Eye (tissue), 1 donor: ENCODE data around the gene BMPR1B.
"Not testable (repeated sequence)": the region's sequence is repeated elsewhere in the genome, so short reads cannot be mapped to it uniquely, and the experiment has no call there.

ENCODE experiments used
- DNase-seq: peaks from one replicate; pipeline ENCODE4 v3.0.0-alpha.2; 2015

Gene BMPR1B

DNA sequence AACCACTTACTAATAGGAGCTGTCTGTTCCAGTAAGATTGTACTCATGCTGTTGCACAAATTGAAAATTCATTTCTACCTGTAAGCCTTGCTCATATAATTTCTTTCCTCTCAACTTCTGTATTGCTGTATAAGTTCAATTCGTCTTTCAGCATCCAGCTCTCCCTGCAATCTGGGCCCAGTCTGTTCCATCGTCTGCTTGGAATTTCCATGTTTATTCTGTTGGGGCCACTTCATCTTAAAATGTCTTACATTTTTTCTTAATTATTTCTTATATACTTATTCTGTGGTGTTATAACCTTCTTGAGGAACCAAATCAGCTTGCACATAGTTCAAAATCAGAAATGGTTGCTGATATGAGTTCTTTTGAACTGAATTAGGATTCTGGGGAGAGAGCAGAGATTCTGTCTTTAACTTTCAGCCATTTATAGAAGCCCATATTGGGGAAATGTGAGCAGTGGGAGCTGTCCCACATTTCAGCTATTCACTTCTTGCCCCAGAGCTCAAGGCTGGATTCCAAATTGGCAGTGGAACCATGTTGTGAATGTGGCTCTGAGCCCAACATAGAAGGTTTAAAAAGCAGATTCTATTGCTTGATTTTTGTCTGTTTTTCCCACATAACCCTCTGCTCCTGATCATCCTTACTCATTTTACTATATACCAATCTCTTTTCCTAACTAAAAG lies 291.9 kb downstream of the BMPR1B start:
- peak; percentile 38 for DNase-seq

DNA sequence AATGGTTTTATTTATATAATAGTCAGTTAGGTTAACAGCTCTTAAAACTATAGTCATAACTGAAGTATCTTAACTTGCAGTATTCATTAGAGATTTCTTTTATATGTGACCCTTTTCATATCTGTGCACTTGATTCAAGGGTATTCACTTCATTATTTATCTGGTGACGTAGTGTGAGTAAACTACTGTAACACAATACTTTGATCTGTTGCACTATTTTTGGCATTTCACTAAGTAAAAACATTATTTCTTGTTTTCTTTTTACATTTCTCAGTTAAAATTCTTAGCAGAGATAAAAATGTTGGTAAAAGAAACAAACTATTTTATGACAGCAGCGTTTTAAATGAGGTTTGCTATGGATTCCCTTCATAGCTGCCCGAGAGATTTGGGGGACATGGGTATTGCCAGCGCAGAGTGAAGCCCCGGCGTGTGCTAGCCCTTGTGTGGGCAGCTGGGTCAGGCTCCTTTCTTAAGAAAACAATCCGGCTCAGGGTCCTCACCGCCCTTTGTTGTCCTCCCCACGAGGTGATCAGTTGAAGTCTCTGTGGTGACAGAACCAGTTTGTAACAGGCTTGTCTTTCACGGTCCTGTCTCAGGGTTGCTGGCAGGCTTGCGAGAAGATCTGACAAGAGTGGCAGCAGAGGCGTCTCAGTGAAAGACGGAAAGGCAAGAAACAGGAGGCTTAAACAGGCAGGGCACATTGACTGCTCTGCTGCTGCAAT lies 293.4 kb downstream of the BMPR1B start:
- peak; percentile 81 for DNase-seq

DNA sequence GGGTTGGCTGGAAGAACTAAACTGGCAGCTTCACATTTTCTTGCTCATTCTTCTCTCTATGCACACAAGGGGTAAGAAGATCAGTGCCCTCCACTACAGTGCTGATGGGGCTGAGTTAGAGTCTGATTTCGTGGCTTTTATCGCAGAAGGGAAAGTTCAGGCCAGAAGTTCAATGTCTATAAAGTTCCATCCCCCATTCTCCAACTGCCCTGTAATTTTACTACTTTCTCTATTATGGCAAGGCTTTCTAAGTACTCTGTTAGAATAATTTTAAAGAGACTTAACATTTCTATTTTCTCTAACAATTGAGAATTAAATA lies 293.9 kb downstream of the BMPR1B start:
- no peak for DNase-seq

DNA sequence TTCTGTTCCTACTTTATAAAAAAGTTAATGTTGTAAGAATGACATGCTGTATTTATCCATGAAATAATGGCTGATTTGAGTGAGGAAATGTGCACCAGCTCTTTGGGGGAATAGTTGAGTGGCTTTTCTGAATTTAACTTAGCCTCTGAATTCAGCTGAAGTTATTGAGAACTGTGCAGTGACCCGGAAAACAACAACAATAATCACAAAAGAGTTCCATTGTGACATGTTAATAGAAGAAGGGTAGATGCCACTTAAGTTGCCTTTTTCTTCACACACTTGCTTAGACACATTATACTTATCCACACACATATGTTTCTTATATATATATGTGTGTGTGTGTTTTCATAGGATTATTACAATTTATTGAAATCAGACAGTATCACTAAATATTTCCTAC lies 301.2 kb downstream of the BMPR1B start:
- DNase-seq, result peak; percentile 83

DNA sequence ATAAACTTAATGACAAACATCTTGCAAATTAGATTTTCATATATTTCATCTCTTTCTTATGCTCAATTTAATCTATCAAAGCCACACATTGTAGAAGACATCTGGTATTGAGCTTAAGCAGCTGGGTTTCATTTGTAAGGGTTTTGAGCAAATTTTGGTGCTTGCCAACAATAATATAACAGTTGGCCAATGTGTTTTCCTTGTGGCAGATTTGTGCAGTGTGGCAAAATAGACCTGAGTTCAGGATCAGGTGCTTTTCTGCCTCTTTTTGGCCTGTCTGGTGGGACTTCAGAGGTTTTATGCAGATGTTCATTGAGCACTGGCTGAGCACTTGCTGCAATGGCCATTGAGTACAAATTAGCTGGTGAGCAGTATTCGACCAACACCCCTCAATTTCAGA lies 301.9 kb downstream of the BMPR1B start:
- DNase-seq, result peak; percentile 72

DNA sequence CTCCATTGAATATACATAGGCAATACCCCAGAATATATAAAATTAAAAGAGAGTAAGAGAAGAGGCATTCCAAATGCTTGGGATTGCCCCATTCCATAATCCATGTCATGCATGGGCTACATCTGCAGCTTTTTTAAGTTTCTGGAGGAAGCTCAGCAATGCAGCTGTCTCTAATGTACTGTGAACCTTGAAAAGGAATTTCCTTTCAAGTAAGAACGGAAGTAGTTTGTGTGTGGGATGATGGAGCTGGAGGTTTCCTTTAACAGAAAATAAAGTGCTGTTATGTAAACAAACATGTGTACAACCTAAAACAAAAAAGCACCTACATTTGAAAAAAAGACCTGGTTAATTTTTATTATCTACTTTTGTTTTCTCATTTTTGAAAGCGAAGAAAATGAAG lies 303.5 kb downstream of the BMPR1B start:
- DNase-seq, result no peak

DNA sequence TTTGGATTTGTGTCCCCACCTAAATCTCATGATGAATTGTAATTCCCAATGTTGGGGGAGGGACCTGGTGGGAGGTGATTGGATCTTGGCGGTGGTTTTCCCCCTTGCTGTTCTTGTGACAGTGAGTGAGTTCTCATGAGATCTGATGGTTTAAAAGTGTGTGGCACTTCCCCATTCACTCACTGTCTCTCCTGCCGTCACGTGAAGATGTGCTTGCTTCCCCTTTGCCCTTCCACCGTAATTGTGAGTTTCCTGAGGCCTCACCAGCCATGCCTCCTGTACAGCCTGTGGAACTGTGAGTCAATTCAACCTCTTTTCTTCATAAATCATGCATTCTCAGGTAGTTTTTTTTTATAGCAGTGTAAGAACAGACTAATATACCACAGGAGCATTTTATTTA lies 304.0 kb downstream of the BMPR1B start:
- DNase-seq, result not testable (repeated sequence)

DNA sequence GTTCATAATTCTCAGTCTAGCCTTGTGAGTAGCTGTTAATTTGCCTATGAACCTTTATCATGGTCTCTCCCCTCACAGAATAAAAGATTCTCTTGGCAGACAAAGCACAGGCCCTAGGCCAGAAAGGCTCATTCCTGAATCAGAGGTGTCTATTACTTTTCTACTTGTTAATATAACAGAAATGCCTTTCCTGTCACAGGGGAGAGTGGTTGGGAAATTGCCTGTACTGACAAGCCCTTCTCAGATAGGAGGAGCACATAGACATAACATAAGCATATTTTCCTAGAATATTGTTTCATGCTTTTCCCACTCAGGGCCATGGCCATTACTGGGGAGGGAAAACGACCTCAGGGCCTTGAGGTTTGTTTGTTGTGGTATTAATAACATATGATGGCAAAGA lies 308.3 kb downstream of the BMPR1B start:
- DNase-seq, result no peak

DNA sequence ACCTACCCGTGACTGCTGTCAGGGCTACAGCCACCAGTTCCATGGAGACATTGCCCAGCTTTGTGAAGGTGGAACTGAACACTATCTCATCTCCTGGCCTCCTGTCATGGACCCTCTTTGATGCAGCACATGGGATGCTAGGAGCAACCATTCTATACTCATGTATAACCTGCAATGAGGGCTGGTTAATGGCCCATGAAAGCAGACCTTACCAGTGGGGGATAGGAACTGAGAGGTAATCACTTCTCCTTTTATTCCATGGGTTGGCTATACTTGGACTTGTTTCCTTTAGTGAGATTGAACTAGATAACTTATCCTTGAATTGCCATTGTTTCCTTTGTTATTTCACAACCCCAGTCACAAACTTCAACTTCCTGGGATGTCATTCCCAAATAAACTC lies 310.6 kb downstream of the BMPR1B start:
- DNase-seq, result no peak

DNA sequence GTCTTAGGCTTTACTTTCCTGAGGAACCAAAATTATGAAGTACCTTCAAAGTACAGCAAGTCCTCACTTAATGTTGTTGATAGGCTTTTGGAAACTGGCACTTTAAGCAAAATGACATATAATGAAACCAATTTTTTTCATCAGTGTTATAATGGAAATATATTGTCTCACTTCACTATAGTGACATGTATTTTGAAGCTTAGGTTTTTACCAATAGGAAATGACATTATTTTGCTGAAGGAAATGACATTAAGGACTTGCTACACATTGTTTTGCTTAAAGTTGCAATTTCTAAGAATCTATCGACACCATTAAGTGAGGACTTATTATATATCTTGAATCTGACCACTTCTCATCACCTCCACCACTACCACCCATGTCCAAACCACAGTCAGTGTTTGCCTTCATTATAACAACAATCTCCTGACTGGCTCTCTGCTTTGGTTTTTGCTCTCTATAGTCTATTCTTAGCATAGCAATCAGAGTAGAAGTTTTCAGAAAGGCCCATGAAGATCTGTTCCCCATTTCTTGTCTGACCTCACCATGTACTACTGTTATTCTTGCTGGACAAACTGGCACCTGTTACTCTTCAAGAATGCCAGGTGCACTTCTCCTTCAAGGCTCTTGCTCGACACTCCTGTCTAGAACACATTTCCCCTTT lies 311.2 kb downstream of the BMPR1B start:
- DNase-seq, result no peak

DNA sequence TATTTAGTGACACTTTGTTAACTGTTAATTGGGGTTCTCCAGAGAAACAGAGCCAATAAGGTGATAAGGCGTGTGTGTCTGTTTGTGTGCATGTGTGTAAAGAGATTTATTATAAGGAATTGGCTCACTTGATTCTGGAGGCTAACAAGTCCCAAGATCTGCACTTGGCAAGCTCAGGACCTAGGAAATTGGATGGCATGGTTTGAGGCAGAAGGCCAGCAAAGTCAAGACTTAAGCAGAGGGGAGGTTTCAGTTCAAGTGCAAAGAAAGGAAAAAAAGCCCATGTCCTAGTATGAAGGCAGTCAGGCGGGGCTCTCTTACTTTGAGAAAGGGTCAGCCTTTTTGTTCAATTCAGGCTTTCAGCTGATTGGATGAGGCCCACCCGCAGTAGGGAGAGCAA lies 314.1 kb downstream of the BMPR1B start:
- DNase-seq, result no peak

DNA sequence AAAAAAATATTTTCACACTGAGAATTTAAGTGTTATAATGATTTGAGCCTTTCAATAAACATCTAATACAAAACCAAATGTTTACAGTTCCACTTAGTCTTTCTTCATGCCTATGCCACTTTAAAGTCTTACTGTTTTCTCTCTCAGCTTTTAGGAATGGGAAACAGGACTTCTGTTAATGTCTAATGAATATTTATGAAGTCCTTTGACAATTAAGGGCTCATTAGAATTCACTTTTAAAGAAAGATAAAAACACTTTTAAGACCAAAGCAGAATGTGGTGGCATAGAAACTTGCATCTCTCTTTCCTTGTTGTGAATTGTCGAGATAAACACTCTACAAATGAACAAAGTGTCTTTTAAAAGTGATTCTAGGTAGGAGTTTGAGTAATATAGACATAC lies 315.9 kb downstream of the BMPR1B start:
- no peak for DNase-seq

DNA sequence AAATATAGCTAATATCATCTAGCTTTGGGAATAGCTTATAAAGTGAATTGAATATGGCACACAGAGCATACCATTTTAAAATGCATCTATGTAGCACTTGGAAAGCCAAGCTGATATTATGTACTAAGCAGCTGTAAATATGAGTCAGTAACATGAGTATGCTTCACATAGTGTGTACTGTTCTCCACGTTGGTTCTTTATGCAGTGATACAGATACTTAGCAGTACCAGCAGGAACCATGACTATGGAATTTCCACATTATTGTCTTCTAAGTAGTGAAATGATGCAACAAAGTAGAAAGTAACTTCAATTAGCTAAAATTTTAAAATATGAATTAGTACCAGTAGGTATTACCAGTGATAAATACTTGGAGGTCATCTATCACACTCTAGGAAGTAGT lies 320.1 kb downstream of the BMPR1B start:
- DNase-seq, result no peak

DNA sequence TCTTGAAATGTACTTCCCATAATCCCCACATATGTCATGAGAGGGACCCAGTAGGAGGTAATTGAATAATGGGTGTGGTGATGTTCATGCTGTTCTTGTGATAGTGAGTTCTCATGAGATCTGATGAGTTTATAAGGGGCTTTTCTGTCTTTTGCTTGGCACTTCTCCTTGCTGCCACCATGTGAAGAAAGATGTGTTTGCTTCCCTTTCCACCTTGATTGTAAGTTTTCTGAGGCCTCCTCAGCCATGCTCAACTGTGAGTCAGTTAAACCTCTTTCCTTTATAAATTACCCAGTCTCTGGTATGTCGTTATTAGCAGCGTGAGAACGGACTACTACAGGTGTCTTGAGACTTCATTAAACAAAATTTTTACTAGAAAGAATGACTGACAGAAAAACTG lies 323.2 kb downstream of the BMPR1B start:
- no peak for DNase-seq

DNA sequence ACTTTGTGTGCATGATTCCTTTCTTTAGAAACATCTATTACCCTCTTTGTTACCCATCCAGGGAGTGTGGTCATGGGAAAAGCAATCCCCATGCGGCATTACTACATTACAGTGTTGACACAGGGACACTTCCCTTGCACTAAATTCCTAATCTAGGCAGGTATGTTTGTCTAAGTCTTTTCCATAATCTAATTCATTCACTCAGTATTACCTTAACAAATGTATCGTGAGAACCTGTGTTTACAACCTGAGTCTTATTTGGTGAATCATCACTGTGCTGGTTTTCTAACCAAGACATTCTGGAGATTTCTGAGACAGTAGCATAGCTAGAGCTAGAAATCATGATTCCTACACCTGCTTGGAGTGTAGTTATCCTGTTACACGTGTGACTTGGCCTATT lies 326.8 kb downstream of the BMPR1B start:
- no peak for DNase-seq

DNA sequence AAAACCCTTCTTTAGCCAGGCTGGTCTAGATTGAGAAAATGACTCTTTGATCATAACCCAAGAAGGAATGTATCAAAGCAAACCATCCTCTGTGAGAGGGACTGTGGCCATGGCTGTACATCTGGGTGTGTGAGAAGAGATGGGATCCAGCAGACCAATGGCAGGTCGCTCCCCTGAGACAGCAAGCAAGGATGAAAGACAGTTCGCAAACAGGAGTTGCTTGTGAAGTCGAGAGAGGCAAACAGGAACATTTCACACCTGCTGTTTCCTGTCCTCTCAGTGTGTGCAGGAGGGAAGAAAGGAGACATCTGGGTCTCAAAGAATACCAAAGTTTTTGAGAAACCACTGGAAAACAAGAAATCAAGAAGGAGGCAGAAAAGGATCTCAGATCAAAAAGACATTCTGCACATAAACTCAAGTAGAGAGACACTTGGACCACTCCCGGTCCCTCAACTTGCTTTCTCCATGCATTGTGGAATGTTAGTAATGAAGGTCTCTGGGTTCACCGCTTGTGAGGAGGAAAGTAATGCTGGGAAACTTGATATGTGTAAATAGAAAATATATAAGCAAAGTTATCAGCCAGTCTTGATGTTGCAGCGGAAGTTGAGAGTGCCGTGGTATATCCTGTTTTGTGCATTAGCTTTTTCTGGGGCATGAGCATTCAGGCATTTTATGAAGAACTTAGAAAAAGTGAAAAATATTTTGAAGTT lies 327.5 kb downstream of the BMPR1B start:
- DNase-seq, result no peak

DNA sequence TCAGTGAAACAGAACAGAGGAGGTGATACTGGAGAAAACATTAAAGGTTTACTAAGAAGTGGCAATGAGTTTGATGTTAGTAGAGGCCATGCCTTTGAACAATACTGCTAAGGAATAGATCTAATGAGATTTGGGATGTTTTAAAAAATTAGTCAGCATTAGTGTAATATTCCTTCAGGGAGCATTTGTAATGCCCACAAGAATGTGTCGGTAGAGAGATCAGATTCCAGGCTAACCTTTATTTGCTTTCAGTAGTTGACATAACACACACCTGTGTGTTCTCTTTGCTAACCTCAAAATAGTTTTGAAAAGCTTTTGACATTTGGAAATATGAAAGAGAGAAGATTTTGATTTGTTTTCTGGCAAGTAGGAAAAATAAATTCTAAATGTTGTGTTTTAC lies 328.8 kb downstream of the BMPR1B start:
- DNase-seq, result no peak

DNA sequence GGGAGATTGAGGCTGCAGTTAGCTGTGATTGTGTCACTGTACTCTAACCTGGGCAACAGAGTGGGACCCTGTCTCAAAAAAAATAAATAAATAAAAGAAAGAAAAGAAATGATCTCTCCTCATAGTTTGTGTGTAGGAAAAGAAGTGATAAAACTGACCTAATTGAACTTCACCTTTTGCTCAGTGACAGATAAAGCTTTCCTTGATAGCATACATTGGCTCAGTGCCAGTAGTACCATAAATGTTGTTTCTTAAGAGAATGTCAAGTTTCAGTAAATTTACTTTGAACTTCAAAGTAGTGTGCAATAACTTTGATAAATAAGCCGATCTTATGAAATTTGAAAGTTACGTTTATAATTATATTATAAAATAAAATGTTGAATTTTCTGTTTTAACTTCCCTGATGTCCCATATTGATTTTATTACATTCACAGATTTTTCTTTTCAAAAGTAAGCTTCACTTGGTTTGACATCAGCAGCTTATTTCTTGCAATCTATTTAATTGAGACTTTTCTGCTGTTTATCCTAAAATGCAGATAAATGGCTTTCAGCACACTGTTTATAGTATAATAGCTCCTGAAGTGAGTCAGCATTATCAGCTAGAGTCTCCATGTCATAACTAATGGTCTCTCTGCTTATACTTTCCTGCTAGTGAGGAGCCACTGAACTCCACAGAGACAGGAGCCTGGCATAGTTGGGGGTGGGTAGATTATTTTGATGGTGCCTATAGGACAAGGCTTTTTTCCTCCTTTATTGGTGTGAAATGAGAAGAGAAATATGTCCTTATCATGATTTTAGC lies 330.1 kb downstream of the BMPR1B start:
- DNase-seq, result no peak

DNA sequence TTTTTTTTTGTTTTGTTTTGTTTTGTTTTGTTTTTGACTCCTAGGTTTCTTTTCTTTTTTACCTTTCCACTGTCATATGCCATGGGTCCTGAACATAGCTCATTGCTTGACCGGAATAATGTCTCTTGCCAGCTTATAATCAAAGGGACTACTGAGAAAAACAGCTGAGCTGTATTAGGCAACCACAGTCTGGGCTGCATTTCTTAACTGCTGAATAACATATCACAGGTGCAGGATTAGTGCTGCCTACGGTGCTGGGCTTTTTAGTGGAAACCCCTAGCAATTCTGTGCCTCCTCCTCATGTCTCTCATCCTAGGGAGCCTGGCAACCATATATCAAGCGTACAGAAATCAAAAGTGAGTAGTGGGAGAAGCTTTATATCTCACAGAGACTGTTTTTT lies 333.5 kb downstream of the BMPR1B start:
- peak; percentile 33 for DNase-seq

DNA sequence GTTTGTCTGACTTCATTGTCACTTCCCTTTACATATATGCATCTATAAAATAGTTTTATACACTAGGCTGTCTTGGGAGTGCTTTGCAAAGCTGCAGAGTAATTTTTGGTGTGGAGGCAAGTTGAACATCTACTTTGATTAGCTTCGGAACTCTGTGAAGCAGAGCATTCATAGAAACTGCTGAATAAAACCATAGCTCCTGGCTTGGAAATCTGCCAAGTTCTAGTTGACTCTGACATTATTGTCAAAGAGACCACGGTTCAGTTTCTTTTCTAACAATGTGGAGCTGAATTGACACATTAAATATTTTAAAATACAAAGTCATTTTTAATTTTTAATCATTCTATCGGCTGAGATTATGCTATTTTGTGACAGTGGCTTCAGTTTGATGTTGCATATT lies 335.0 kb downstream of the BMPR1B start:
- DNase-seq, result peak; percentile 64

DNA sequence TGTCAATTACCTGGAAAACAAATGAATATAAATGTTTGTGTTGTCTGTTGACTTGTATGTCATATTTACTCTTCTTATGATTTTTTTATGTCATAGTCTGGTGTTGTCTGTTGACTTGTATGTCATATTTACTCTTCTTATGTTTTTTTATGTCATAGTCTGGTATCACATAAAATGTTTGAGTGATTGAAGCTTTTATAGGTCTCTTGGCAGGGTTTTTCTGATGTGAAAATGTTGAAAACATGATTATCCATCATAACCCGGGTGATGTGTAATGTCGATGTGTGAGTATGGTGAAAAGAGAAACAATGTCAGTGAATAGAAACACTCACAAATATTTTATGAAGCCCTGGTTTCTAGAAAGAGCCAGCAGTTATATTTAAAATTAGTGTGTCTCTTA lies 335.7 kb downstream of the BMPR1B start:
- DNase-seq, result no peak

DNA sequence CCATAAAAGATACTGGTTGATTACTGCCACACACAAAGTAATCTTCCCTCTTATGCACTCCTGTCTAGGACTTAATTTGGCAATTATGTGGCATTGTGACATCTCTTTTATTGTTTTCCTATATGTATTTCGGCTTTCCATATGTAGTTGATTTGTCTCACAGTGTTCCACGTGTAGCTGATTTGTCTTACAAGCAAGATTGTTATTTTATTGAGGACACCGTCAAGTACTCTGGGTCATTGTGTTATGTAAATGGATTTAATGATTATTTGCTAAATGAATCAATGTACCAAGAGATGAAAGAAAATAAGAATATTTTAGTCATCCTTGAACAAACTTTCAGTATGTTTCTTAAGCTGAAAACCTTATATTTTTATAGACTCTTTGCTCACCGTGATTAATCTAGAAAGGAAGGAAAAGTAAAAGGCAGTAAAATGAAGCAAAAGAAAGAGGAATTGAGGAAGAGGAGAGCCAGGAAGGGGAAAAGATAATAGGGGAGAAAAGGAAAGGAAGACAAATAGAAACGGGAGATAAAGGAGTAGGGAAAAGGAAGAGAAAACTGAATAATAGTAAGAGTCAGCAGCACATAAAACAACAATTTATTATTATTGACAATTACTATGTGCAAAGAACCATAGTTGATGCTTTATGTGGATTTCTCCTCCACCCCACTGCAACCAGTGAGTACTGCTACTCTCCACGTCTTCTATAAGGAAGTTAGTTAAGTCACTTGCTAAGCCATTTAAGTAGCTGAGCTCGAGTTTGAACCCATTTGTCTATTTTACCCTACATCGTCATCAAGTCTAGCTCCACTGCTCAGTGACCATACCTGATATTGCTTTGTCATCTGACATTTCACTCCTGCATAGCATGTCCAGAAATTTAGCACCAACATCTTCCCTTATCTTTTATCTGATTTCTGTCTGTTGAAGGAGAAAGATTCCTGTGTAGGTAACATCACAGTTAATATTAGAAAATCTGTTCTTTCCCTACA lies 336.5 kb downstream of the BMPR1B start:
- DNase-seq, result no peak
